GM19351 (cell line): Measurements from ENCODE around the gene RBM19.
A peak's percentile ranks its signal among the peaks of the same experiment; 100 is the strongest.

Source experiments
- ATAC-seq: cut with Tn5 transposase; IDR thresholded peaks from one replicate; pipeline ENCODE4 v1.9.1; 2021; ENCODE audit warnings: mild to moderate bottlenecking, moderate library complexity; ENCODE audit not compliant: unreplicated experiment

RBM19 gene

GRCh38 chr12:113933201-113933786, 32.8 kb downstream of the RBM19 start:
- ATAC-seq: no peak

GRCh38 chr12:113932381-113933196, 33.5 kb downstream of the RBM19 start:
- no peak for ATAC-seq

- ATAC-seq: no peak
These were observed 34.6 kb downstream of the RBM19 start for GRCh38 chr12:113931517-113931916.

- ATAC-seq: no peak
These were observed 35.9 kb downstream of the RBM19 start for GRCh38 chr12:113930249-113930648.

GRCh38 chr12:113929312-113929989, 36.7 kb downstream of the RBM19 start:
- ATAC-seq: no peak

GRCh38 chr12:113926788-113927187, 39.3 kb downstream of the RBM19 start:
- ATAC-seq: no peak

GRCh38 chr12:113924341-113924740, 41.8 kb downstream of the RBM19 start:
- no peak for ATAC-seq

GRCh38 chr12:113923251-113923650, 42.9 kb downstream of the RBM19 start:
- ATAC-seq: no peak

GRCh38 chr12:113921430-113921829, 44.7 kb downstream of the RBM19 start:
- no peak for ATAC-seq

- no peak for ATAC-seq
These were observed 46.3 kb downstream of the RBM19 start for GRCh38 chr12:113919791-113920190.

- ATAC-seq: no peak
These were observed 47.8 kb downstream of the RBM19 start for GRCh38 chr12:113918306-113918705.

- no peak for ATAC-seq
These were observed 48.7 kb downstream of the RBM19 start for GRCh38 chr12:113917393-113917792.

- ATAC-seq: no peak
These were observed 51.3 kb downstream of the RBM19 start for GRCh38 chr12:113914806-113915205.

GRCh38 chr12:113914176-113914575, 51.9 kb downstream of the RBM19 start:
- ATAC-seq: no peak

- peak; percentile 63 for ATAC-seq
These were observed 53.3 kb downstream of the RBM19 start for GRCh38 chr12:113912760-113913329.

GRCh38 chr12:113911971-113912759, 54.0 kb downstream of the RBM19 start:
- ATAC-seq: no peak

- no peak for ATAC-seq
These were observed 55.3 kb downstream of the RBM19 start for GRCh38 chr12:113910751-113911272.

GRCh38 chr12:113909776-113910420, 56.2 kb downstream of the RBM19 start:
- no peak for ATAC-seq

- no peak for ATAC-seq
These were observed 57.5 kb downstream of the RBM19 start for GRCh38 chr12:113908584-113909100.
